ENCODE results near the gene EFNB1. TPM values are rescaled to one million over a fixed set of nuclear protein-coding genes. Genes with fewer than 3 reads are reported as not detected.
A peak's percentile ranks its signal among the peaks of the same experiment; 100 is the strongest.

The EFNB1 gene
- polyA plus RNA-seq, 3 donors: 4.7 to 6.6 (median 5.4) TPM

DNA sequence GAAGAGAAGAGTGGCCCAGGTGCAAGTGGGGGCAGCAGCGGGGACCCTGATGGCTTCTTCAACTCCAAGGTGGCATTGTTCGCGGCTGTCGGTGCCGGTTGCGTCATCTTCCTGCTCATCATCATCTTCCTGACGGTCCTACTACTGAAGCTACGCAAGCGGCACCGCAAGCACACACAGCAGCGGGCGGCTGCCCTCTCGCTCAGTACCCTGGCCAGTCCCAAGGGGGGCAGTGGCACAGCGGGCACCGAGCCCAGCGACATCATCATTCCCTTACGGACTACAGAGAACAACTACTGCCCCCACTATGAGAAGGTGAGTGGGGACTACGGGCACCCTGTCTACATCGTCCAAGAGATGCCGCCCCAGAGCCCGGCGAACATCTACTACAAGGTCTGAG, 11.4 kb downstream of the EFNB1 start:
- H3K36me3 Mint-ChIP-seq: peaks cover 13 to 17% of the 10 kb centered on the region in 2 donors
- 5% methylated on average over 6 of the region's 22 CpGs for WGBS (ENCODE audit: insufficient coverage)
- Histone ChIP-seq H4K20me1 (ENCODE audit: insufficient read depth, low read length) (peaks cover 8% of the 10 kb centered on the region), H3K79me2 (ENCODE audit: insufficient read depth, low read length) (no peaks in the 10 kb centered on the region), H3K9me3 (replicated peaks in 1 of 2; ENCODE audit: control insufficient read depth in 1 of 2, insufficient read depth in 1 of 2, low read length in 2 of 2) (no peaks in the 10 kb centered on the region), H3K4me2 (replicated peaks; ENCODE audit: extremely low read depth, low read length, poor library complexity, severe bottlenecking) (no peak overlapping the region), H3K9ac (ENCODE audit: insufficient read depth, low read length, poor library complexity, severe bottlenecking) (no peak overlapping the region), H3K27ac (ENCODE audit: low read depth in 1 of 2, low read length in 2 of 2) (no peak overlapping the region), H2AFZ (ENCODE audit: insufficient read depth, low read depth, low read length, poor library complexity, severe bottlenecking) (no peak overlapping the region), H3K4me1 (ENCODE audit: control insufficient read depth in 1 of 2, insufficient read depth in 2 of 2, low read length in 2 of 2) (peaks cover 28 to 44% of the 10 kb centered on the region in 2 donors), H3K27me3 (ENCODE audit: control insufficient read depth in 2 of 2, insufficient read depth in 2 of 2, low read length in 2 of 2) (no peaks in the 10 kb centered on the region), H3K36me3 (replicated peaks in 1 of 2; ENCODE audit: control insufficient read depth in 1 of 2, insufficient read depth in 2 of 2, low read length in 2 of 2) (peaks cover 3 to 4% of the 10 kb centered on the region in 2 donors), H3K4me3 (replicated peaks in 1 of 3; ENCODE audit: low read depth in 2 of 3, low read length in 3 of 3) (no peak overlapping the region)
- intact Hi-C loops (cut with micrococcal nuclease): no loop called here
- H3K27ac Mint-ChIP-seq: peak overlapping the region in 1 of 7 donors; percentile 71
- TF ChIP-seq, protein P1, sequence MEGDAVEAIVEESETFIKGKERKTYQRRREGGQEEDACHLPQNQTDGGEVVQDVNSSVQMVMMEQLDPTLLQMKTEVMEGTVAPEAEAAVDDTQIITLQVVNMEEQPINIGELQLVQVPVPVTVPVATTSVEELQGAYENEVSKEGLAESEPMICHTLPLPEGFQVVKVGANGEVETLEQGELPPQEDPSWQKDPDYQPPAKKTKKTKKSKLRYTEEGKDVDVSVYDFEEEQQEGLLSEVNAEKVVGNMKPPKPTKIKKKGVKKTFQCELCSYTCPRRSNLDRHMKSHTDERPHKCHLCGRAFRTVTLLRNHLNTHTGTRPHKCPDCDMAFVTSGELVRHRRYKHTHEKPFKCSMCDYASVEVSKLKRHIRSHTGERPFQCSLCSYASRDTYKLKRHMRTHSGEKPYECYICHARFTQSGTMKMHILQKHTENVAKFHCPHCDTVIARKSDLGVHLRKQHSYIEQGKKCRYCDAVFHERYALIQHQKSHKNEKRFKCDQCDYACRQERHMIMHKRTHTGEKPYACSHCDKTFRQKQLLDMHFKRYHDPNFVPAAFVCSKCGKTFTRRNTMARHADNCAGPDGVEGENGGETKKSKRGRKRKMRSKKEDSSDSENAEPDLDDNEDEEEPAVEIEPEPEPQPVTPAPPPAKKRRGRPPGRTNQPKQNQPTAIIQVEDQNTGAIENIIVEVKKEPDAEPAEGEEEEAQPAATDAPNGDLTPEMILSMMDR (IDR thresholded peaks at IDR 0.05): no peak
- no peak overlapping the region for H3K4me3 Mint-ChIP-seq
- DNase-seq: peak in 1 of 3 donors; percentile 22
- H3K4me1 Mint-ChIP-seq: peaks cover 29% of the 10 kb centered on the region
- peaks cover 0 to 3% (median 0%) of the 10 kb centered on the region in 7 donors for H3K9me3 Mint-ChIP-seq
- peaks cover 0 to 4% (median 0%) of the 10 kb centered on the region in 3 donors for H3K27me3 Mint-ChIP-seq (ENCODE audit: low read depth in 3 of 3)

DNA sequence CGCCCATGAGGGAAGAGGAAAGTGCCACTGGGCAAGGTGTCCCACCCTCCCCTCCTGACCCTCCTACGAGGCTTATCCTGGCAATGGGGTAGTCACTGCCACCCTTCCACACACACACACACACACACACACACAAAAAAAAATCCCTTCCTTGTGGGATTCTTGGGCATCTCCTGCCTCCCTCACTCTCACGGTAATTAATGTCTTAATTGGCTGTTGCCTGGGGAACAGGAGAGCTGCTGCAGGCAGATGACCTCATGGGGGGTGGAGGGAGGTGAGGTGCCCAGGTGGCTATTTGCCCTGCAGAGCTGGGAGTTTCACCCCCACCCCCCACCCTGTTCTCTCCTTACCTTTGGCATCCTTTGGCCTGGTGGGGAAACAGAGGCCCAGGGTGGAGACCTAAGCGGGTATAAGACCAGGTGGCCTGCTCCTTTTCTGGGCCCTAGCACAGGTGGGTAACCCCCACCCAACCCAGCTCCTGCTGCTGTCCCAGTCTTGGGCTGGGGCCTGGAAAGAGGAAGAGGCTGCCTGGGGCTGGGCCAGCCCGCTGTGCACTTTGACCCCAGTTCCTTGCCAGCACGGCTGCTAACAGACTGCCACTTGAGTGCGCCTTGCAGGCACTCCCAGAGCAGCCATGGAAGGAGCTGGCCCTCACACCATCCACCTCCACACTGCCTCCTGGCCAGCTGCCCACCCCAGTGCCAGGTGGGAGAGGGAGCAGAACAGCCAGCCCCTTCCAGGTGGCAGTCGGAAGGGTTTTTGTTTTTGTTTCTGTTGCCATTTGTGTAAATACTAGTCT, 12.6 kb downstream of the EFNB1 start:
- intact Hi-C loops (cut with micrococcal nuclease): no loop called here

More for the DNA sequence above, 12.6 kb downstream of the EFNB1 start:
- Histone ChIP-seq H4K20me1 (ENCODE audit: insufficient read depth, low read length) (peaks cover 3% of the 10 kb centered on the region), H3K4me3 (replicated peaks in 1 of 3; ENCODE audit: low read depth in 2 of 3, low read length in 3 of 3) (no peak overlapping the region), H3K79me2 (ENCODE audit: insufficient read depth, low read length) (no peaks in the 10 kb centered on the region), H3K9me3 (replicated peaks in 1 of 2; ENCODE audit: control insufficient read depth in 1 of 2, insufficient read depth in 1 of 2, low read length in 2 of 2) (no peaks in the 10 kb centered on the region), H3K9ac (ENCODE audit: insufficient read depth, low read length, poor library complexity, severe bottlenecking) (no peak overlapping the region), H3K4me2 (replicated peaks; ENCODE audit: extremely low read depth, low read length, poor library complexity, severe bottlenecking) (no peak overlapping the region), H3K27ac (ENCODE audit: low read depth in 1 of 2, low read length in 2 of 2) (no peak overlapping the region), H2AFZ (ENCODE audit: insufficient read depth, low read depth, low read length, poor library complexity, severe bottlenecking) (no peak overlapping the region), H3K27me3 (ENCODE audit: control insufficient read depth in 2 of 2, insufficient read depth in 2 of 2, low read length in 2 of 2) (no peaks in the 10 kb centered on the region), H3K36me3 (replicated peaks in 1 of 2; ENCODE audit: control insufficient read depth in 1 of 2, insufficient read depth in 2 of 2, low read length in 2 of 2) (peaks cover 3 to 4% of the 10 kb centered on the region in 2 donors), H3K4me1 (ENCODE audit: control insufficient read depth in 1 of 2, insufficient read depth in 2 of 2, low read length in 2 of 2) (peaks cover 28 to 44% of the 10 kb centered on the region in 2 donors)
- peak; percentile 9 to 28 (median 16) for DNase-seq
- TF ChIP-seq, protein P1 (IDR thresholded peaks at IDR 0.05): no peak
- Mint-ChIP-seq H3K27ac (peak overlapping the region in 1 of 7 donors; percentile 53), H3K4me3 (no peak overlapping the region), H3K36me3 (peaks cover 13 to 17% of the 10 kb centered on the region in 2 donors), H3K9me3 (peaks cover 0 to 3% (median 0%) of the 10 kb centered on the region in 7 donors), H3K4me1 (peaks cover 29% of the 10 kb centered on the region), H3K27me3 (ENCODE audit: low read depth in 3 of 3) (peaks cover 0 to 7% (median 0%) of the 10 kb centered on the region in 3 donors)
- no CpG with 5 or more reads among the region's 8 CpGs for WGBS (ENCODE audit: insufficient coverage)

All from CD14-positive monocyte (primary cell).